GM13976 (cell line): Measurements from ENCODE around the gene CD99L2.

Experiments used
- DNase-seq: peaks from one replicate; pipeline ENCODE4 v3.0.0; 2012; ENCODE audit warnings: low spot score
- CTCF ChIP-seq: IDR thresholded peaks from 2 replicates; pipeline ENCODE4 v1.5.1; 2012; ENCODE audit warnings: borderline replicate concordance, mild to moderate bottlenecking; ENCODE audit not compliant: insufficient read depth; ENCODE audit errors: extremely low read depth, missing control alignments, control extremely low read depth
- in situ Hi-C: fragments of 300-500 bp; cut with MboI; formaldehyde crosslinking; loops from one replicate; pipeline ENCODE4 v1.12.0; 2022; ENCODE audit warnings: low sequenced_read_pairs, mixed read lengths, inconsistent platforms; ENCODE audit not compliant: unreplicated experiment

Gene CD99L2

GRCh38 chrX:150821971-150822370, 76.5 kb downstream of the CD99L2 start:
- in situ Hi-C loops, result no loop called here
- DNase-seq, result no peak
- TF ChIP-seq CTCF, result no peak

- no peak for DNase-seq
- in situ Hi-C loops, result no loop called here
- no peak for TF ChIP-seq CTCF
These were observed 84.5 kb downstream of the CD99L2 start for GRCh38 chrX:150813922-150814321.

- no peak for DNase-seq
- TF ChIP-seq CTCF, result no peak
- in situ Hi-C loops, result no loop called here
These were observed 91.6 kb downstream of the CD99L2 start for GRCh38 chrX:150806827-150807226.

- TF ChIP-seq CTCF, result no peak
- in situ Hi-C loops, result no loop called here
- DNase-seq, result no peak
These were observed 92.7 kb downstream of the CD99L2 start for GRCh38 chrX:150805736-150806135.

- no peak for TF ChIP-seq CTCF
- in situ Hi-C loops, result no loop called here
- no peak for DNase-seq
These were observed 105.4 kb downstream of the CD99L2 start for GRCh38 chrX:150792949-150793527.

- no peak for TF ChIP-seq CTCF
- in situ Hi-C loops, result no loop called here
- DNase-seq, result no peak
These were observed 108.4 kb downstream of the CD99L2 start for GRCh38 chrX:150790021-150790420.
